Activated gamma-delta T cell (primary cell): ENCODE data around the gene PDRG1.

Experiments used
- DNase-seq: peaks from one replicate; lab custom pipeline; 2025; lab: John Stamatoyannopoulos, UW
- total RNA-seq, 2 donors: gene quantifications; one replicate each; lab custom pipeline; 2026; lab: John Stamatoyannopoulos, UW

Gene PDRG1
- total RNA-seq: 14.4 to 15.9 reads per million in 2 donors

- peak; percentile 90 for DNase-seq
Measured at GRCh38 chr20:31951530-31952453, at the start of gene PDRG1. TSS of gene PDRG1 (minus strand) at chr20:31952046. CDS start at chr20:31951961, 85 bp downstream.

GRCh38 chr20:31998246-31998645 lies 46.4 kb upstream of the PDRG1 start:
- DNase-seq: no peak

DNA sequence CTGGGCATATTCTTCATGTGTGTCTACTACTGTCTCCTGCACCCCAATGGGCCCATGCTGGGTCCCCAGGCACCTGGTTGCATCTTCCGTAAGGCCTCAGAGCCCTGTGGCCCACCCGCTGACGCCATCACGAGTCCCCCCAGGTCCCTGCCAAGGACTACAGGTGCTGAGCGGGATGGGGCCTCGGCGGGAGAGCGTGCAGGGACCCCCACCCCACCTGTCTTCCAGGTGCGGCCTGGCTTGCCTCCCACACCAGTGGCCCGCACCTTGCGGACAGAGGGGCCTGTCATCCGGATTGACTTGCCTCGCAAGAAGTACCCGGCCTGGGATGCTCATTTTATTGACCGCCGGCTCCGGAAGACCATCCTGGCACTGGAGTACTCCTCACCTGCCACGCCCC lies 45.1 kb upstream of the PDRG1 start:
- no peak for DNase-seq

- DNase-seq: no peak
Measured at GRCh38 chr20:31992086-31992485, 40.2 kb upstream of the PDRG1 start.

DNA sequence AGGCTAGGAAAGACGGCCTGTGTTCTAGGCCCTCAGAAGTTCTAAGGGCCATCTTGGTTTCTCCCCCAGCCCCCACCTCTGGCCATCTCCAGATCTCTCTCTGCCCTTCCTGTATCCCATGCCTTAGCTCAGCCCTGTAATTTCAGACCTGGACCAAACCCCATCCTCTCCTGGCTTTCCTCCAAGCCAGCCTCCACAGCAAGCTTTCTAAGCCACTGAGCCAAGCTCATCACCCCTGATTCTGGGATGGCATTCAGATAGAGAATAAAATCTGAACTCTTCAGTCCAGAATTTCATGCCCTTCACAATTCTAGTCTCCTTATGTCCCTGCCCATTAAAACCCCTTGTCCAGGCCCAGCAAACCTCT lies 39.5 kb upstream of the PDRG1 start:
- DNase-seq: no peak

GRCh38 chr20:31990641-31991338 lies 38.9 kb upstream of the PDRG1 start:
- DNase-seq: no peak

DNA sequence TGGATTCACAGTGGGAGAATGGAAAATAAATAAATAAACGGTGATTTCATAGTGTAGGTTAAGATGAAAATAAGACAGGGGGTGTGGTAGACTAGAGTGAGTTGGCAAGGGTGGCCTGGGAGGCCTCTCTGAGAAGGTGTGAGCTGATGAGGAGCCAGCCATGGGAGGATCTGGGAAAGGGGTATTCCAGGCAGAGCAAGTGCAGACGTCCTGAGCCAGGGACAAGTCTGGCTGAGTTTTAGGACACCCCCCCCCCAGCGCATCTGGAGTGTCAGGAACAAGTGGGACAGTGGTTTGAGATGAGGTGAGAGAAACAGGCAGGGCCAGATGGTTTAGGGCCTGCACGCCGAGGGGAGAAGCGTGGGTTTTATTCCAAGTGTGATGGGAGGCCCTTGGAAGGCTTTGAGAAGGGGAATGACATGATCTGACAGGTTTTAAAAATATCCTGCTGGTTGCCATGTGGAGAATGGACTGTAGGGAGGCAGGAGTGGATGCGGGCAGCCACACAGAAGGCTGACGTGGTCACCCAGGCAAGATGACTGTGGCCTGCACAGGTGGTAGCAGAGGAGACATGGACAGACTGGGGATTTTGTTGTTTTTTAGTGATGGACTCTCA lies 37.3 kb upstream of the PDRG1 start:
- no peak for DNase-seq

DNA sequence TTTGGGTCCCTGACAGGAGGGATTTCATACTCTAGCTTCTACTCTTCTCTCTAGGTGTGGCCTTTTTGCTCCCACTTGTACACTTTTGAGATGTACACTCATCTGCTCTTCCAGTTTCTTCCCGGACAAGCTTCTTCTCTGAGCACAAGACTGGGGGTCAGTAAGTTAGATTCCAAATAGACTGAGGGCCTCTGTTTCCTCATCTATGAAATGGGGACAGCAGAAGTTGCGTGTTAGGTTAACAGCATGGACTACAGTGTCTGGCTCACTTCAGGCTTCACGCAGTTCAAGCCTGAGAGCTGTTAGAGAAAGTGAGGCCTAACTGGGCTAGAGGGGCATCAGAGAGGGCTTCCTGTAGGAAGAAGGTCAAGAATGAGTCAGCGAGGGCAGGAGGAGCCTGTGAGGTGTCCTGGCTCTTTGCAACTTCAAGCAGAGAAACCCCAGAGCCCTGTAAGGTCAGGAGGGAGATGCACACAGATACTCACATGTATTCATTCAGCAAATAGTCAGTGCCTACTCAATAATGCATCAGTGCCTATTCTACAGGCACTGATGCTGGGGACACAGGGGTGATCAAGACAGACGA lies 36.7 kb upstream of the PDRG1 start:
- DNase-seq: no peak

DNA sequence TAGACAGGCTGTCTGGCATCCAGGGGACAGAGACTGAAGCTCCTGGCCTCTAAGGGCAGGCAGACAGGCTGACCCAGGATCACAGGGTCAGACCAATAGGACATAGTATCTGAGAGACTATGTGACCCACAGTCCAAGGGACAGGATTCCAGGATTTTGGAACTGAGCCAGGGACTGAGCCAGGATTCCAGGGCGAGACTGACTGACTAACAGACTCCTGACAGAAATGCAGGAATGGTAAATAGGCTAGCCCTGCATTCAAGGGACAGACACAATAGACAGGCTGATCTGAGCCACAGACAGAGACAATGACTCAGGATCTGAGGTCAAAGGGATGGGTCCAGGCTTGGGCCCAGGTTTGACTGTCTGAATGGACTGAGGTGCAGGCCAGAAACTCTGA lies 35.9 kb upstream of the PDRG1 start:
- no peak for DNase-seq

DNA sequence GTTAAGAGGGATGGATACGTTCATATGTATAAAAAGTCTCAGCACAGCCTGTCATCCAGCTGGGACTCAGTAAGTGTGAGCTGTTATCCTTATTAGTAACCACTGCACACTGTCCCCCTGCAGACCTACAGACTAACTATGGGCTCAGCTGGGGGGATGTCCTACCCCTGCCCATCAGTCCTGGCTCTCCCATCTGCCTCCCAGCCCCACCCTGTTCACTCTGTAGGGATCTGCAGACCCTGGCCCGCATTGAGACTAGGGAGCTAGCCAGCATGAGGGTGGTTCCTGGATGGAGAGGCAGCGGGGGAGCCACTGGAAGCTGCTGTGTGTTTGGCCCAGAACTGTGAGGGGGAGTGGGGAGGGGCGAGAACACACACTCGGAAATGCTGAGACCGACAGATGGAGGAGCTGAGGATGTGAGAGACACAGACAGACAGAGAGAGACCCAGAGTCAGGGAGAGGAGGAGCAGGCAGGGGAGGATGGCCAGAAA lies 33.2 kb upstream of the PDRG1 start:
- DNase-seq: no peak

DNA sequence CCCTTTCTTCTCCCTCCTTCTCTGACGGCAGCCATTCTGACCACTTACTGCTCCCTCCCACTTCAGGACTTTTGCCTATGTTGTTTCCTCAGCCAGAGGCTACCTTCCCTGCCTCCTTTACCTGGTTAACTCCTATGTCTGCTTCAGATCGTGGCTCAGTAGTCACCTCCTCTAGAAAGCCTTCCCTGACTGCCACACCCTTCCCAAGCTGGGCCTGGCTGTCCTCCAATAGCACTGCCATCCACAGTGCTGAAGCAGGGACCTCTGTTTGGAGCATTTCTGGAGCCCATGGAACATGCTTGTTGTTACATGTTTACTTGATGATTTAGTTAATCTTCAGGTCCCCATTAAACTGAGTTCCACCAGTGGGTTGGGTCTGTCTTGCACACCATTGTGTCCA lies 29.9 kb upstream of the PDRG1 start:
- no peak for DNase-seq

- no peak for DNase-seq
Measured at GRCh38 chr20:31979713-31980426, 28.0 kb upstream of the PDRG1 start.

DNA sequence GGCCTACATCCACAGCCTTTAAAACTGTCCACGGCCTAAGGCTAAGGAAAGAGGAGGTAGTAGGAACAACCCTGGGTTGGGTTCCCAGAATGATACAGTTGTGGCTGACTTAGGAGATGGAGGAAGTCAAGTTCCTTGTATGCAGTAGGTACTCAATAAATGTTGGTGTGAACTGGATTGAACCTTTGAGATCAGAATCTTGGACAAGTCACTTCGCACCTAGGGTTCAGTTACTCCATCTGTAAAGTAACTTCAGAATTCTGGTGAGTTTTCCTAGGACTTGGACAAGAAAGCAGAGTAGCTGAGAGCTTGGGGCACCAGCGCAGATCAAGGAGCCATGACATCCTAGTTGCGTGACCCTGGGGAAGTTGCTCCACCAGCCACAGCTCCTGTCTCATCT lies 25.2 kb upstream of the PDRG1 start:
- DNase-seq: no peak

GRCh38 chr20:31975874-31976273 lies 24.0 kb upstream of the PDRG1 start:
- no peak for DNase-seq

GRCh38 chr20:31974951-31975487 lies 23.2 kb upstream of the PDRG1 start:
- no peak for DNase-seq

GRCh38 chr20:31974296-31974695 lies 22.4 kb upstream of the PDRG1 start:
- DNase-seq: no peak

GRCh38 chr20:31972471-31973021 lies 20.7 kb upstream of the PDRG1 start:
- DNase-seq: no peak

DNA sequence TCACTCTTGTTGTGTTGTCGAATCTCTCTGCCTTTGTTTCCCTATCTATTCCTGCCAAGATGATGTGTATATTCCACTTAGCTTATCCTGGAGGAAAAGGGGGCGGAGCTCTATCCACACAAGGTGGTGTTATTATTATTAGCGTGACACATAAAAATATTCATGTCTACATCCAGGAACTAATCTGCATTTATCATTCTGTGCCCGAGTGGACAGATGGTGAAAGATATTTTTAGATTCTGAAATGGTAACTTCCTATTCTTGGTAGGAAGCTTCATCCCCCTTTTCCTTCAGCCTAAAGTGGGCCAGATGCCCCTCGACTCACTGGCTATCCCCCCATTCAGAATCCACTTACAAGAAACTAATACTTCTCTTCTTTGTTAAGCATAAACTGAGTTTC lies 18.1 kb upstream of the PDRG1 start:
- no peak for DNase-seq

DNA sequence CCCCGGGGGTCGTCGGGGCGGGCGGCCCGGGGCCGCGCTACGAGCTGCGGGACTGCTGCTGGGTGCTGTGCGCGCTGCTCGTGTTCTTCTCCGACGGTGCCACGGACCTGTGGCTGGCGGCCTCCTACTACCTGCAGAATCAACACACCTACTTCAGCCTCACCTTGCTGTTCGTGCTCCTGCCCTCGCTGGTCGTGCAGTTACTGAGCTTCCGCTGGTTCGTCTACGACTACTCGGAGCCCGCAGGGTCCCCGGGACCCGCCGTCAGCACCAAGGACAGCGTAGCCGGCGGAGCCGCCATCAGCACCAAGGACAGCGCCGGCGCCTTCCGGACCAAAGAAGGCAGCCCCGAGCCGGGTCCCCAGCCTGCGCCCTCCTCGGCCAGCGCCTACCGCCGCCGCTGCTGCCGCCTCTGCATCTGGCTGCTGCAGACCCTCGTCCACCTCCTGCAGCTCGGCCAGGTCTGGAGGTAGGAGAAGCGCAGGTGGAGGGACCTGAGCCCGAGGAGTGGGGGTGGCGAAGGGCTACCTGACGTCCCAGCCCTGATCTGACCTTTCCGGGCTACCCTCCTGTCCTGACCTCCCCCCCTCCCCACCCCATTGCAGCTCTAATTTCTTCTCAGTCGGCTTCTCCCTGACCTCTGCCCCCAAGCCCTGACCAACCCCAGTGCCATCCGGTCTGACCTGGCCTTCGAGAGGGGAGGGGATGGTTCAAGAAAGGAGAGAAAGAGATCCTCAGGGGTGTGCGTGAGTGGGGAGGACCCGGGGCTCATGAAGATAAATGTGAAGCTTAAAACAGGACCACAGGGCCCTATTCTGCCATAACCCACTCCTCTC lies 16.7 kb upstream of the PDRG1 start:
- DNase-seq: peak; percentile 59

GRCh38 chr20:31967830-31968249 lies 16.0 kb upstream of the PDRG1 start, which contains the start of gene XKR7:
TSS of gene XKR7 (plus strand) at chr20:31968151. CDS start at chr20:31968176, 25 bp downstream.
- no peak for DNase-seq
